GM19351 (cell line): Measurements from ENCODE around the gene PLCG2.

Source experiments
- ATAC-seq: cut with Tn5 transposase; IDR thresholded peaks from one replicate; pipeline ENCODE4 v1.9.1; 2021; ENCODE audit warnings: mild to moderate bottlenecking, moderate library complexity; ENCODE audit not compliant: unreplicated experiment

Gene PLCG2

GRCh38 chr16:81813648-81814047 is 34.6 kb downstream of the PLCG2 start:
- no peak for ATAC-seq

DNA sequence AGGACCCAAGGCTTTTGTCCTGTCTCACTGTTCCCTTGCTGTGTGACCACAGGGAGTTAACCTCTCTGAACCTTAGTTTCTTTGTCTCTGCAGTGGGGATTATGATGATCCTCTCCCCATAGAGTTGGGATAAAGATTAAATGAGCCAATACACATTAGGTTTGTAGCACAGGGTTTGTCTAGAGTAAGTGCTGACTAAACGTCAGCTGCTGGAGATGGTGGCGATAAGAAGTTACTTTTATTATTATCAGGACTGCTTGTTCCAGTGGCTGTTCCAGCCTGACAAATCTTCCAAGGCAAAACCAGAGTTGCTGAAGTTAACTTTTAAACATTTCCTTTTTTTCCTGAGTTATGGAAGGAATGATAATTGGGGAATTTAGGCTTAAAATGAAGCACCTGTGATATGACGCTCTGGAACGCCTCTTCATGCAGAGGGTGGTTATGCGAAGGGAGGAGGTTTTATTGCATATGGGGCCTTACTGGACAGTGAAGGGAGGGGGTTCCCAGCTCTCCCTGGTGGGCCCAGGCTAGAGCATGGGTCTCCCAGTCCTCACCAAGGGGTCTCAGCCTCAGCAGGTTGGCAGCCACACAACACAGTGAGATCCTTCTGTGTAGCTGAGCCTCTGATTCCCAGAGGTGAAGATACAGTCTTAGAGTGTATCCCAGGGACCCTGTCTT is 35.8 kb downstream of the PLCG2 start:
- ATAC-seq: no peak

DNA sequence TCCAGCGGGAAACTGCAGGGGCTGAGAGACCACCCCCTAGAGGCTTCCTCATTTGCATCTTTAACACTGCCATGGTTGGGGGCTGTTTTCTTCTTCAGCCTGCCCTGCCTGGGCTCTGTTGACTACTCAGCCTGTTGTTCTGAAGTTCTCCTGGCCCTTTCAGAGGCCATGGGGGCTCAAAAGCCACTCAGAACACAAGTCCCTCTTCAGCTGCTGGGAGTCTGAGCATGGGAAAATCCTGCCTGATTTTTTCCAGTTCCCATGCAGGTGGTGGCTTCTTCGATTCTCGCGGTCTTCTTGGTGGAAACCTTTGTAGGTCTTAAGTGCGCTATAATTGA is 36.3 kb downstream of the PLCG2 start:
- ATAC-seq: no peak

DNA sequence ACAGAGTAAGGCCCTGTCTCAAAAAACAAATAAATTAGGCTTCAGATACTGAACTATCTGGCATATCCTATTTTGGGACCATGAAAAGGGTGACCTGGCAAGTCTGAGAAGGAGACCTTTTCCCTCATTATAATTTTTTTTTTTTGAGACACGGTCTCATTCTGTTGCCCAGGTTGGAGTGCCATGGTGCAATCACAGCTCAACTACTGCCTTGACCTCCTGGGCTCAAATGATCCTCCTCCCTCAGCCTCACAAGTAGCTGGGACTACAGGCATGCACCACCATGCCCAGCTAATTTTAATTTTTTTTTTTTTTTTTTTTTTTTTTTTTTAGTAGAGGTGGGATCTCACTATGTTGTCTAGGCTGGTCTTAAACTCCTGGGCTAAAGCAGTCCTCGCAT is 37.3 kb downstream of the PLCG2 start:
- ATAC-seq: no peak

DNA sequence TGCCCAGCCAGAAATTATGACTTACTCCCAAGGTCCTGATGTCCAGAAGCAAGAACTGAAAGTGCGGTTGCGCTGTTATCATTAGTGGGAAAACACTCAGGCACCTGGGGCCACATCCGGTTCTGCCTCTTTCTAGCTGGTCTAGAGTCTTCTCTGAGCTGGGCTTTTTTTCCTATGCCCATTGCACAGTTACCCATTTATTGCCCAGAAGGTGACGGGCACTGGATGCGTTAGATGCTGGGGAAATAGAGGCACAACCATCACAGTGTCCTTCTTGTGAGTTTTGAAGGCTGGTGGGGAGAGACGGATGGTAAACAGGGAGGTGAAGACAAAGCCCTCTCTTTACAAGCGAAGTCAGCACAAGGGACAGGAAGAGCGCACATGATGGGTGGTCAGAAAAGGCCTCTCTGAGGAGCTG is 37.7 kb downstream of the PLCG2 start:
- no peak for ATAC-seq

DNA sequence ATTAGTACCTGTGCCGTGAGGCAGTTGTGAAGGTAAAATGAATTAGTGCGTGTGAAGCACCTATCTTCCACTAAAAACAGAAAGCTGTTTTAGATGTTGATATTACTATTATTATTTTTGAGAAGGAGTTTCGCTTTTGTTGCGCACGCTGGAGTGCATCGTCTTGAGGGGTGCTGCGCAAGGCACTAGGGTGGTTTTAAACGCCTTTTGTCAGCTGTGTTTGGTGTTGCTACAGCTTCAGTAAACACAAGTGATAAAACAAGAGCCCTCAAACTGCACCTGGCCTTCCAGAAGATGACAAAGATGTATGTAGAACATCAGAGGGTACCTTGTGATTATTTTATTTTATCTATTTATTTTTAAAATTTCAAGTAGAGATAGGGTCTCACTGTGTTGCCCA is 38.2 kb downstream of the PLCG2 start:
- peak; percentile 26 for ATAC-seq

DNA sequence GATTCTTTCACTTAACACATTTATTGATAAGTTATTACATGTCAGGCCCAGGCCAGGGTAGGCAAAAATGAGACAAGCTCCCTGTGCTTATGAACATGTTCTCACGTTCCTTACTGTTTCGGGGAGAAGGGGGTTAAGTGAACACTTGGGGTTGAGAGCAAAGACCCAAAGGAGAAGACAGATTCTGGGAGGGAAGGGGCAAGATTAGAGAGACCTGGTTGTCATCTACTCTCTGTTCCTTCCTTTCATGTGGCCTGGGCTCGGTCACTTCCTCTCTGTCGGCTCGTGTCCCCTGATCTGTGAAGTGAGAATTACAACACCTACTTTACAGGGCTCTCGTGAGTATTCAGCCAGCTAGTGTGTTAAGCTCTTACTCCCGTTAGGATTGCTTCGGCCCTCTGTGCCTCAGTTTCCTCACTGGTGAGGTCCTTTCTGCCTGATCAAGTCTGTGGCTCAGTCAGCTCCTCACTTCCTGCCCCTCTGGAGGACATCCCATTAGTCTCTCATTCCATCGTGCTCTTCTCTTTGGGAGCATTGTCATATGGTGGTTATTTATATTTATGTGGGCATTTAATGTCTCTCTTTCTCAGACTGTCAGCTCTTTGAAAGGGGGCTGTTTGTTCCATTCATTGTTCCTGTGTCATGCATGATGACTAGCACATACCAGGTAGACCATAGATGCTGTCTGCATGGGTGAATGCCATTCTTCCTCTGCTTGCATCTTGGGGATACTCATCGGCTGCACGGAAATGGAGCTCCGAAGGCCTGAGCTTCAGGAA is 38.9 kb downstream of the PLCG2 start:
- peak; percentile 38 for ATAC-seq

DNA sequence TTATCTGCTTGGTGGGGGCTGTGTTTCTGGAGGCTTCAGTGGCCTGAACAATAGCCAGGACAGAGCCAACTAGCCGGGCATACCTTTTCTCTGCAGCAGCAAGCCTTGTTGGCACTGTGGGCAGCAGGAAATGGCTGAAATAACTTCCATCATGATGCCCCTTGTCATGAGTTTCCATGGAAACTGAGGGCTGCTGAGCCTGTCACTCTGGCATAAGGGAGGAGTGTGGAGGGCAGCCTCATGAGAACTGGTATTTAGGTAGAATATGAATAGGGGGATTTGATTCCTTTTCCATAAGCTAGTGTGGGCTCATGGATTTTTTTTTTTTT is 39.4 kb downstream of the PLCG2 start:
- ATAC-seq: no peak

DNA sequence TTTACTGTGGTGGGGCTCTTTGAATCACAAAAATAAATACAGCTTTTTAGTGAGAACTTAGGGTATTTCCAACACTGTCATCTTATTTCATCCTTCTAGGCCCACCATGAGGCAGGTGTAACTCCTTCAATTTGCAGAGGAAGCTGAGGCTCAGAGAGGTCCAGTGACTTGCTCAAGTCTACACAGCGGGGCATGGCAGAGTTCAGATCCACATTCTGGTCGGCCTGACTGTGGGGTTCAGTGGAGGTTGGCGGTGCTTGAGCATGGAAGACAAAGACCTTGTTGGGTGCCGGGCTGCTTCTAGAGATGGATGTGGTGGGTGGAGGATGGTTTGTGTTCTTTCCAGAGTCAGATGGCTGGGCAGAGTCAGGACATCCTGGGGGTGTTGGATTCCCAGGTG is 39.8 kb downstream of the PLCG2 start:
- no peak for ATAC-seq

GRCh38 chr16:81821436-81822128 is 42.5 kb downstream of the PLCG2 start:
- ATAC-seq: peak; percentile 50

- peak; percentile 49 for ATAC-seq
Observed at GRCh38 chr16:81823111-81823510, 44.0 kb downstream of the PLCG2 start.

DNA sequence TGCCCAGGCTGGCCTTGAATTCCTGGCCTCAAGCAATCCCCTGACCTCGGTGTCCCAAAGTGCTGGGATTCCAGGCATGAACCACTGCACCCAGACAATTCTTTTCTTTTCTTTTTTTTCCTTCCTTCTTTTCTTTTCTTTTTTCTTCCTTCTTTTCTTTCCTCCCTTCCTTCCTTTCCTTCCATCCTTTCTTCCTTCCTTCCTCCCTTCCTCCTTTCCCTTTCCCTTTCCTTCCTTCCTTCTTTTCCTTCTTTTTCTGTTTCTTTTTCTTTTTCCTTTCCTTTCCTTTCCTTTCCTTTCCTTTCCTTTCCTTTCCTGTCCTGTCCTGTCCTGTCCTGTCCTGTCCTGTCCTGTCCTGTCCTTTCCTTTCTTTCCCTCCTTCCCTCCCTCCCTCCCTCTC is 44.6 kb downstream of the PLCG2 start:
- ATAC-seq: no peak

- no peak for ATAC-seq
Observed at GRCh38 chr16:81826523-81826922, 47.4 kb downstream of the PLCG2 start.

- no peak for ATAC-seq
Observed at GRCh38 chr16:81830845-81831540, 51.9 kb downstream of the PLCG2 start.

GRCh38 chr16:81831722-81832126 is 52.6 kb downstream of the PLCG2 start:
- peak; percentile 66 for ATAC-seq

DNA sequence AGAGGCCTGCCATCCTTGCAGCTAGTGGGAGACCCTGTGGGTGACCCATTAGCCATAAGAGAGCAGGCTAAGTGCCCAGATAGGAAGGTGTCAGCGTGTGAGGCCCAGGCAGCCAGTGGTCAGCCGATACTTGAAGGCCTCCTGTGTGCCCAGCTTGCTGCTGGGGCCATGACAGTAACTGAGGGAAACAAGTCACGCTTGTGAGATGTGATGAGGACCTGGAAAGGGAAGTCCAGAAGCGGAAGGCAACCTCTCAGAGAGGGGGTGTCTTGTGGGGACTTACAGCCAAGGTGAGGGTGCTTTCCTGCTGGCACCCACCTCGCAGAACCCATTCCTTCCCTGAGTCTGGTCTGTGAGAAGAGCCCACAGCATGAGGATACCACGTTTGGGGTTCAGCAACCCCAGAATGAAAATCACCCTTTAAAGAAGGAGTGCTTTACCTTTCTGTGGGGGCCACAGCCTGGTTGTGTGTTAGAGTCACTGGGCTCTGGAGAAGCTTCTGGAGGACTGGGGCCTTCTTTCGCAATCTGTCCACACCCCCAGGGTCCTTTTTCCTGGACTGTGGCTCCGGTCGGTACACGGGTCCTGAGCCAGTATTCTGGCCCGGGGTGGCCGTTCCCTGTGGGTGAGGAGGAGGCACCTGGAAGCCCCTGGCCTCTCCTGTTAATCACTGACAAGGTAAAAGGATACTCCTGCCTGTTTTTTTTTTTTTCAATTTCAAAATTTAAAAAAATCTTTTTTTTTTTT is 53.9 kb downstream of the PLCG2 start:
- ATAC-seq: no peak

DNA sequence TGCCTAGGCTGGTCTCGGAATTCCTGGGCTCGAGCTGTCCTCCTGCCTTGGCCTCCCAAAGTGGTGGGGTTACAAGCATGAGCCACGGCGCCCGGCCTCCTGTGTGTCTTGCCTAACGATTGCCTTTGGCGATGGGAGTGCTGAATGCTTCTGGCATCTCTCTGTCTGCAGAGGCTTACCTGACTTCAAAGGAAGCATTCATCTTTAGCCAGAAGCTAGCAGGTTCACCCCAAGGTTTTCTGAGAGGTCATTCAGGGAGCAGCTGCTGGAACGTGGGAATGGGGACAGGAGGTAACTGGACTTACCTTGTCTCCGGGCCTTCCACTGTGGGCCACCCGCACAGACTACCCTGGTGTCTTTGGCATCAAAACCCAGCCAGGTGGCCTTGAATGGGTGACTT is 54.7 kb downstream of the PLCG2 start:
- ATAC-seq: no peak

GRCh38 chr16:81834868-81835267 is 55.8 kb downstream of the PLCG2 start:
- no peak for ATAC-seq

DNA sequence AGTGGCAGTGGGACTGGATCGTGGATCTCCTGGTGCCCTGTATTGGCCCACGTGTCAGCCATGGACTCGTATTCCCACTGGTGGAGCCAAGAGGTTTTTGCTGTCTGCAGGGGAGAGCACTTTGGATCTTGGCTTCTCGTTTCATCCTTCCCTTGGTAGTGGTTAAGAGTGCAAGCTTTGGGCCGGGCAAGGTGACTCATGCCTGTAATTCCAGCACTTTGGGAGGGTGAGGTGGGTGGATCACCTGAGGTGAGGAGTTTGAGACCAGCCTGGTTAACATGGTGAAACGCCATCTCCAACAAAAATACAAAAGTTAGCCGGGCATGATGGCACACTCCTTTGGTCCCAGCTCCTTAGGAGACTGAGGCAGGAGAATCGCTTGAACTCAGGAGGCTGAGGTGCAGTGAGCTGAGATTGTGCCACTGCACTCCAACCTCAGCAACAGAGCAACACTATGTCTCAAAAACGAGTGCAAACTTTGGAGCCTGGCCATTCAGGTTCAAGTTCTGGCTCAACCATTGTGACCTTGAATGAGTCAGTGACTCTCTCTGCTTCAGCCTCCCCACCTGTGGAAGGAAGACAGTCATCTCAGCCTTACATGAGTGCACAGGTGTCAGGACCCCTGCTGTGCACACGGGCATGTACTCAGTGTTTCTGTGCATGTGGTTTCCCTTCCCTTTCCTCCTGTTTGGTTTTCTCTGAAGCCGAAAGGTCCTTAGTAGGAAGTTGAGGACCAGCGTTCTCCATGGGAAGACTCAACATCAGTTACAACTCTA is 57.4 kb downstream of the PLCG2 start:
- ATAC-seq: peak; percentile 69

- ATAC-seq: no peak
Observed at GRCh38 chr16:81837312-81837751, 58.2 kb downstream of the PLCG2 start.
